Brain microvascular endothelial cell (primary cell): ENCODE results near the gene FUS.

Source experiments
- DNase-seq: peaks from one replicate; pipeline ENCODE4 v3.0.0-alpha.2; 2020
- H3K27ac ChIP-seq: fragments of 250-450 bp; sonication (Bioruptor Pico); 2 replicates; pipeline ENCODE4 v1.5.1; 2020; ENCODE audit warnings: mild to moderate bottlenecking, moderate library complexity
- H3K27me3 ChIP-seq: fragments of 250-450 bp; sonication (Bioruptor Pico); replicated peaks from 2 replicates; pipeline ENCODE4 v1.5.1; 2020; ENCODE audit warnings: mild to moderate bottlenecking
- H3K36me3 ChIP-seq: fragments of 250-450 bp; sonication (Bioruptor Pico); replicated peaks from 2 replicates; pipeline ENCODE4 v1.5.1; 2020; ENCODE audit warnings: mild to moderate bottlenecking
- H3K4me3 ChIP-seq: 2 replicates; pipeline ENCODE4 v1.5.1; 2011; ENCODE audit warnings: low read depth, mild to moderate bottlenecking, control low read depth, low read length, moderate library complexity
- in situ Hi-C: cut with HindIII; loops from 2 replicates; pipeline ENCODE4 v1.10.0; 2017; ENCODE audit warnings: low sequenced_read_pairs, low pct_ligation_motif_present
- TF ChIP-seq, protein P1 (sequence below): IDR thresholded peaks from 2 replicates; pipeline ENCODE4 v1.5.1; 2011; ENCODE audit warnings: low read depth, mild to moderate bottlenecking, moderate library complexity, low read length, control low read depth, inconsistent platforms; ENCODE audit errors: missing control alignments

FUS gene

DNA sequence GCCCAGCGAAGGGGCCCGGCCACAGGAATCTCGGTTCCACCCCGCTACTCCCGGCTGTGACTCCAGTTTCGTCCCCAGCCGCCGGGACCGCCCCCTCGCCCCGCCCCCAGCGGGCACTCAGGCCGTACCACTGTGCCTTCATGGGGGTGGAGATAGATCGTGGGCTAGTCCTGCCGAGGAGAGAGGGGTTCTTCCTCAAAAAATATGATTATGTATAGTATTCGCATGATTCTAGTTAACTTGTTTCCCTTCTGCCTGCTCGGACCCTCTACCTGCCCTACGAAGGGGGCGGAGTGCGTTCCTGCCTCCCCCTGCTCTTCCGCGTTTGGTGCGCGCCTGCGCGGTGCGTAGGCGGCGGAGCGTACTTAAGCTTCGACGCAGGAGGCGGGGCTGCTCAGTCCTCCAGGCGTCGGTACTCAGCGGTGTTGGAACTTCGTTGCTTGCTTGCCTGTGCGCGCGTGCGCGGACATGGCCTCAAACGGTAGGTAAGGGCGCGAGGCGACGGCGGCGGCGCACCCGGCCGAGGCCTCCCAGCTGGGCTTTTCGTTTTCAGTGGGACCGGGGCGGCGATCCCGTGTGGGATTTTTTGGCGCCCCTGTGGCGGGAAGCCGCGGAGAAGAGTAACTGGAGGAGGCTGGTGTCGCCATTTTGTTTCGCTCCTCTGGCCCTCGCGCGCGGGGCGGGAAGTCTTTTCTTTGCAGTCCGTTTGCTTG lies at the start of gene FUS:
TSS of gene FUS (plus strand) at position 393 of the 713 bp plus-strand sequence. CDS start at position 469, 76 bp downstream.
- H3K27ac ChIP-seq: peak within 1 kb of the TSS; percentile 99
- no peaks in the 10 kb centered on the region for H3K27me3 ChIP-seq
- in situ Hi-C loops: loop anchor here (25.0 kb wide), 1 partner anchor 282 kb away; the partner anchor contains the start of genes ARMC5 and TGFB1I1
- peak within 1 kb of the TSS; percentile 97 for H3K4me3 ChIP-seq
- peaks cover 32% of the 10 kb centered on the region for H3K36me3 ChIP-seq
- DNase-seq: peak; percentile 56
- TF ChIP-seq, protein P1, sequence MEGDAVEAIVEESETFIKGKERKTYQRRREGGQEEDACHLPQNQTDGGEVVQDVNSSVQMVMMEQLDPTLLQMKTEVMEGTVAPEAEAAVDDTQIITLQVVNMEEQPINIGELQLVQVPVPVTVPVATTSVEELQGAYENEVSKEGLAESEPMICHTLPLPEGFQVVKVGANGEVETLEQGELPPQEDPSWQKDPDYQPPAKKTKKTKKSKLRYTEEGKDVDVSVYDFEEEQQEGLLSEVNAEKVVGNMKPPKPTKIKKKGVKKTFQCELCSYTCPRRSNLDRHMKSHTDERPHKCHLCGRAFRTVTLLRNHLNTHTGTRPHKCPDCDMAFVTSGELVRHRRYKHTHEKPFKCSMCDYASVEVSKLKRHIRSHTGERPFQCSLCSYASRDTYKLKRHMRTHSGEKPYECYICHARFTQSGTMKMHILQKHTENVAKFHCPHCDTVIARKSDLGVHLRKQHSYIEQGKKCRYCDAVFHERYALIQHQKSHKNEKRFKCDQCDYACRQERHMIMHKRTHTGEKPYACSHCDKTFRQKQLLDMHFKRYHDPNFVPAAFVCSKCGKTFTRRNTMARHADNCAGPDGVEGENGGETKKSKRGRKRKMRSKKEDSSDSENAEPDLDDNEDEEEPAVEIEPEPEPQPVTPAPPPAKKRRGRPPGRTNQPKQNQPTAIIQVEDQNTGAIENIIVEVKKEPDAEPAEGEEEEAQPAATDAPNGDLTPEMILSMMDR: no peak

DNA sequence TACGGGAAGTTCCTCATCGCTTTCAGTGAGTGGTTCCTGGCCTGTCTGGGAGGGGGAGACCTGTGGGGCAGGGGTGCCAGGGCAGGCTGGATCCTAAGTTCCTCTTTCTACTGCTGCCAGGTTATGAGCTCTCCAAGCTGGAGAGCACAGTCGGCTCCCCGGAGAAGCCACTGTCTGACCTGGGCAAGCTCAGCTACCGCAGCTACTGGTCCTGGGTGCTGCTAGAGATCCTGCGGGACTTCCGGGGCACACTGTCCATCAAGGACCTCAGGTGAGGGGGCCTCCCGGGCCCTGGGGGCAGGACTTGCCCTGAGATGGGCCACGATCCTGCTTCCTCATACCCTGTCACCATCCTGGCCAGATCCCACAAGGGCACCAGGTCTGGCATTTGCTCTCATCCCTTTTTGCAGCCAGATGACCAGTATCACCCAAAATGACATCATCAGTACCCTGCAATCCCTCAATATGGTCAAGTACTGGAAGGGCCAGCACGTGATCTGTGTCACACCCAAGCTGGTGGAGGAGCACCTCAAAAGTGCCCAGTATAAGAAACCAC lies 49.5 kb upstream of the FUS start:
- TF ChIP-seq, protein P1: no peak
- no peak for DNase-seq
- Histone ChIP-seq H3K27ac (no peak overlapping the region), H3K36me3 (peaks cover 2% of the 10 kb centered on the region), H3K27me3 (no peaks in the 10 kb centered on the region), H3K4me3 (no peak overlapping the region)
- in situ Hi-C loops: no loop called here

DNA sequence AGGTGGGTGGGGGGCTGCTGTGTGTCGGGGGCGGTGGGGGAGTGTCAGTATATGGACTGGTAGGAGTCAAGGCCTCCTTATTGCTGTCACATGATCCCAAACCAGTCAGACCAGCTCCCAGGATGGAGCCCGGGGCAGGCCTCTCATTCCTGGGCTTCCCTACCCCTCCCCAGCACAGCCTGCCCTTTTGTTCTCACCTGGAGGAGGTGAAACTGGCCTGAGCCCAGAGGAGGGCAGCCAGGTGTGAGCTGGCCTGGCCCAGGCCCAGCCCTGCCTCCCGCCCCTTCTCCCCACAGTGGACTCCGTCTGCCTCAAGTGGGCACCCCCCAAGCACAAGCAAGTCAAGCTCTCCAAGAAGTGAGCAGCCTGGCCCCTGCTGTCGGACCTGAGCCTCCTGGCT lies 49.0 kb upstream of the FUS start:
- in situ Hi-C loops: no loop called here
- H3K27ac ChIP-seq: no peak overlapping the region
- TF ChIP-seq, protein P1: no peak
- DNase-seq: no peak
- H3K27me3 ChIP-seq: no peaks in the 10 kb centered on the region
- H3K4me3 ChIP-seq: no peak overlapping the region
- H3K36me3 ChIP-seq: peaks cover 2% of the 10 kb centered on the region

DNA sequence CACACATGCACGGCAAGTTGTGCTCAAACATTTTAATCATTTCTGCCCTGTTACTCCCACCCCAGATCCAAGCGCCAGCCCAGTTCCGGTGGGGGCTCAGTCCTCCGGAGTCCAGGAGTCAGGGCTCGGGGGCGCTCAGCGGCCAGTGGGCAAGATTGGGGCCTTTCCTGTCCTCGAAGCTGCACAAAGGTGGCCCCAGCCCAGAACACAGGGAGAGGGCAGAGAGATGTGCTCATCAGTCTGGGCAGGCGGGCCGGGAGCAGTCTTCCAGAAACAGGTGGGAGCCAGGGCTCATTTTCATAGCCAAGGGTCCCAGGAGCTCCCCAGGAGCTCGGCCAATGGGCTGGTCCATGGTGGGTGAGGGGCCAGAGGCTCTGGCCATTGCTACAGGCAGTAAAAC lies 48.5 kb upstream of the FUS start:
- peaks cover 2% of the 10 kb centered on the region for H3K36me3 ChIP-seq
- no peak for DNase-seq
- H3K4me3 ChIP-seq: no peak overlapping the region
- TF ChIP-seq, protein P1: no peak
- no peak overlapping the region for H3K27ac ChIP-seq
- no peaks in the 10 kb centered on the region for H3K27me3 ChIP-seq
- in situ Hi-C loops: no loop called here

DNA sequence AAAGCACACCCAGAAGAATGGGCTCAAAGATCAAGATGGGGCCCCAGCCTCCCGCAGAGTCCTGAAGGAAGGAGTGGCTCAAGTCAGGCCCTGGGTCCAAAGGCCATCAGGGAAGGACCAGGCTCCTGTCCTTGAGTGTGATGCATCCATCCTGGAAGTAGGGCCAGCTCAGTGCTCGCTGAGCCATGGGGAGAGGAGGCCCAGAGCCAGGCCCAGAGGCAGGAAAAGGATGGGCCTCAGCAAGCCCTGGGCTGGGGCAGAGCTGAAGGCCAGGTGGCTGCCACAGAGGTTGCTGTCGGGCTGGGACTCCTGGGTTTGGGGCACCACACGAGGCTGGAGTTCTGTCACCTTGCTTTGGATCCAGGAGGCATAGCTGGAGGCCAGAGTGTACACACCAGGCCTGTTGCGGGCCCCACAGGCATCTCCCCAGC lies 48.1 kb upstream of the FUS start:
- TF ChIP-seq, protein P1: no peak
- DNase-seq: no peak
- Histone ChIP-seq H3K27ac (no peak overlapping the region), H3K27me3 (no peaks in the 10 kb centered on the region), H3K4me3 (no peak overlapping the region), H3K36me3 (peaks cover 2% of the 10 kb centered on the region)
- in situ Hi-C loops: no loop called here
